ENCODE results near the gene ZNF792. TPM values are rescaled to one million over a fixed set of nuclear protein-coding genes. Genes with fewer than 3 reads are reported as not detected.
"Not testable (repeated sequence)": the region's sequence is repeated elsewhere in the genome, so short reads cannot be mapped to it uniquely, and the experiment has no call there.

Gene ZNF792
- total and polyA plus RNA-seq, 2 donors (not counting 1 experiment from before 2014, with no cell fraction given): 3.8 to 11.2 TPM

DNA sequence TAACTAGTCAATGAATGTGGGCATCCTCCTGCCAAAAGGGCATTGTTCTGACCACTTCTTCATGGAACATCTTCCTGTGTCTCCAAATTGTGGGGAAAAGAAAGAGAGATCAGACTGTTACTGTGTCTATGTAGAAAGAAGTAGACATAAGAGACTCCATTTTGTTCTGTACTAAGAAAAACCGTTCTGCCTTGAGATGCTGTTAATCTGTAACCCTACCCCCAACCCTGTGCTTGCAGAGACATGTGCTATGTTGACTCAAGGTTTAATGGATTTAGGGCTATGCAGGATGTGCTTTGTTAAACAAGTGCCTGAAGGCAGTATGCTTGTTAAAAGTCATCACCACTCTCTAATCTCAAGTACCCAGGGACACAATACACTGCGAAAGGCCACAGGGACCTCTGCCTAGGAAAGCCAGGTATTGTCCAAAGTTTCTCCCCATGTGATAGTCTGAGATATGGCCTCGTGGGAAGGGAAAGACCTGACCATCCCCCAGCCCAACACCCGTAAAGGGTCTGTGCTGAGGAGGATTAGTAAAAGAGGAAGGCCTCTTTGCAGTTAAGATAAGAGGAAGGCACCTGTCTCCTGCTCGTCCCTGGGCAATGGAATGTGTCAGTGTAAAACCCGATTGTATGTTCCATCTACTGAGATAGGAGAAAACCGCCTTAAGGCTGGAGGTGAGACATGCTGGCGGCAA is 43.8 kb downstream of the ZNF792 start:
- CTCF ChIA-PET; H3K79me2 ChIP-seq (ENCODE audit: control insufficient read depth, insufficient read depth, low read length); H3K36me3 ChIP-seq (replicated peaks in 1 of 2; ENCODE audit: control extremely low read depth in 1 of 2, control insufficient read depth in 1 of 2, extremely low read depth in 1 of 2, insufficient read depth in 2 of 2, low read length in 1 of 2); H3K27ac Mint-ChIP-seq; DNase-seq; H3K4me1 ChIP-seq (ENCODE audit: control insufficient read depth in 2 of 2, insufficient read depth in 2 of 2, low read length in 2 of 2); intact Hi-C loops (cut with micrococcal nuclease); H3K27me3 ChIP-seq (replicated peaks in 1 of 4; ENCODE audit: control extremely low read depth in 1 of 4, control insufficient read depth in 3 of 4, insufficient read depth in 4 of 4, low read length in 3 of 4); H3K4me3 Mint-ChIP-seq; H3K4me3 ChIP-seq (ENCODE audit: control extremely low read depth in 1 of 5, extremely low read depth in 1 of 5, insufficient read depth in 1 of 5, low read depth in 2 of 5, low read length in 4 of 5); H3K9me3 Mint-ChIP-seq (ENCODE audit: insufficient read depth); H3K27me3 Mint-ChIP-seq; H3K9ac ChIP-seq (ENCODE audit: low read length); H3K4me2 ChIP-seq (replicated peaks; ENCODE audit: low read depth, low read length, poor library complexity, severe bottlenecking); POLR2A ChIA-PET; ATAC-seq (ENCODE audit: low read depth); H3K4me1 Mint-ChIP-seq; H2AFZ ChIP-seq (ENCODE audit: insufficient read depth, low read depth, low read length, poor library complexity, severe bottlenecking); H3K27ac ChIP-seq (ENCODE audit: low read length in 2 of 2); H4K20me1 ChIP-seq (ENCODE audit: control insufficient read depth, insufficient read depth, low read length, poor library complexity, severe bottlenecking): not testable (repeated sequence)
- 100% methylated on average over 1 of the region's 8 CpGs for WGBS (ENCODE audit: insufficient coverage)
- H3K9me3 ChIP-seq (ENCODE audit: control extremely low read depth in 1 of 3, control insufficient read depth in 2 of 3, insufficient read depth in 1 of 3, low read length in 2 of 3): peaks cover 0 to 17% (median 11%) of the 10 kb centered on the region in 3 donors

DNA sequence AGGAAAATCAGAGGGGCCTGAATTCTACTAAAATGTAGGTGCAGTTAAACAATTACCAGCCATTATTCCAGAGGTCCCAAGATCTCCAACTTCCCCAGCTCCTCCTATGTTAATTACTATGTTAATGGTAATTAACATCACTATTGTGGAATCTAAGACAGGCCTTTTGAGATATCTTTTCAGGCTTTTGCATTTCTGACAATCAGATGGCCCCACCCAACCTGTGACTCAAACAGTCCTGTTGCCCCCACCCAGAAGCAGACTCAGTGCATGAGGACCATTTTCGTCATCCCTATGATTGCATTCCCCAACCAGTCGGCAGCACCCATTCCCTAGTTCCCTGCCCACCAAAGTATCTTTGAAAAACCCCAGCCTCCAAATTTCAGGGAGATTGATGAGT is 45.8 kb downstream of the ZNF792 start:
- H3K36me3 ChIP-seq (replicated peaks in 1 of 2; ENCODE audit: control extremely low read depth in 1 of 2, control insufficient read depth in 1 of 2, extremely low read depth in 1 of 2, insufficient read depth in 2 of 2, low read length in 1 of 2): no peaks in the 10 kb centered on the region
- no peaks in the 10 kb centered on the region for H3K79me2 ChIP-seq (ENCODE audit: control insufficient read depth, insufficient read depth, low read length)
- CTCF ChIA-PET: no interaction called here
- H3K4me3 Mint-ChIP-seq: no peak overlapping the region
- H3K9me3 ChIP-seq (ENCODE audit: control extremely low read depth in 1 of 3, control insufficient read depth in 2 of 3, insufficient read depth in 1 of 3, low read length in 2 of 3): peaks cover 0 to 17% (median 11%) of the 10 kb centered on the region in 3 donors
- POLR2A ChIA-PET: no interaction called here
- TF ChIP-seq, protein P1, sequence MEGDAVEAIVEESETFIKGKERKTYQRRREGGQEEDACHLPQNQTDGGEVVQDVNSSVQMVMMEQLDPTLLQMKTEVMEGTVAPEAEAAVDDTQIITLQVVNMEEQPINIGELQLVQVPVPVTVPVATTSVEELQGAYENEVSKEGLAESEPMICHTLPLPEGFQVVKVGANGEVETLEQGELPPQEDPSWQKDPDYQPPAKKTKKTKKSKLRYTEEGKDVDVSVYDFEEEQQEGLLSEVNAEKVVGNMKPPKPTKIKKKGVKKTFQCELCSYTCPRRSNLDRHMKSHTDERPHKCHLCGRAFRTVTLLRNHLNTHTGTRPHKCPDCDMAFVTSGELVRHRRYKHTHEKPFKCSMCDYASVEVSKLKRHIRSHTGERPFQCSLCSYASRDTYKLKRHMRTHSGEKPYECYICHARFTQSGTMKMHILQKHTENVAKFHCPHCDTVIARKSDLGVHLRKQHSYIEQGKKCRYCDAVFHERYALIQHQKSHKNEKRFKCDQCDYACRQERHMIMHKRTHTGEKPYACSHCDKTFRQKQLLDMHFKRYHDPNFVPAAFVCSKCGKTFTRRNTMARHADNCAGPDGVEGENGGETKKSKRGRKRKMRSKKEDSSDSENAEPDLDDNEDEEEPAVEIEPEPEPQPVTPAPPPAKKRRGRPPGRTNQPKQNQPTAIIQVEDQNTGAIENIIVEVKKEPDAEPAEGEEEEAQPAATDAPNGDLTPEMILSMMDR (IDR thresholded peaks at IDR 0.05): no peak
- no peak for TF ChIP-seq EZH2 (IDR thresholded peaks at IDR 0.05; ENCODE audit: borderline replicate concordance, insufficient read depth, low read depth, low read length, poor library complexity, severe bottlenecking)
- H2AFZ ChIP-seq (ENCODE audit: insufficient read depth, low read depth, low read length, poor library complexity, severe bottlenecking): no peak overlapping the region
- H3K4me1 Mint-ChIP-seq: no peaks in the 10 kb centered on the region
- intact Hi-C loops (cut with micrococcal nuclease): no loop called here
- H3K27ac Mint-ChIP-seq: no peak overlapping the region
- WGBS (ENCODE audit: insufficient coverage): no CpG with 5 or more reads among the region's 2 CpGs
- no peak overlapping the region for H3K4me3 ChIP-seq (ENCODE audit: control extremely low read depth in 1 of 5, extremely low read depth in 1 of 5, insufficient read depth in 1 of 5, low read depth in 2 of 5, low read length in 4 of 5)
- no peaks in the 10 kb centered on the region for H4K20me1 ChIP-seq (ENCODE audit: control insufficient read depth, insufficient read depth, low read length, poor library complexity, severe bottlenecking)
- no peaks in the 10 kb centered on the region for H3K4me1 ChIP-seq (ENCODE audit: control insufficient read depth in 2 of 2, insufficient read depth in 2 of 2, low read length in 2 of 2)
- H3K27ac ChIP-seq (ENCODE audit: low read length in 2 of 2): no peak overlapping the region
- no peak overlapping the region for H3K4me2 ChIP-seq (replicated peaks; ENCODE audit: low read depth, low read length, poor library complexity, severe bottlenecking)
- H3K9me3 Mint-ChIP-seq (ENCODE audit: insufficient read depth): no peaks in the 10 kb centered on the region
- ATAC-seq (ENCODE audit: low read depth) (no peak), DNase-seq (no peak)
- H3K27me3 ChIP-seq (replicated peaks in 1 of 4; ENCODE audit: control extremely low read depth in 1 of 4, control insufficient read depth in 3 of 4, insufficient read depth in 4 of 4, low read length in 3 of 4): peaks cover 0 to 6% (median 0%) of the 10 kb centered on the region in 4 experiments
- H3K27me3 Mint-ChIP-seq: peaks cover 2% of the 10 kb centered on the region
- no peak overlapping the region for H3K9ac ChIP-seq (ENCODE audit: low read length)

DNA sequence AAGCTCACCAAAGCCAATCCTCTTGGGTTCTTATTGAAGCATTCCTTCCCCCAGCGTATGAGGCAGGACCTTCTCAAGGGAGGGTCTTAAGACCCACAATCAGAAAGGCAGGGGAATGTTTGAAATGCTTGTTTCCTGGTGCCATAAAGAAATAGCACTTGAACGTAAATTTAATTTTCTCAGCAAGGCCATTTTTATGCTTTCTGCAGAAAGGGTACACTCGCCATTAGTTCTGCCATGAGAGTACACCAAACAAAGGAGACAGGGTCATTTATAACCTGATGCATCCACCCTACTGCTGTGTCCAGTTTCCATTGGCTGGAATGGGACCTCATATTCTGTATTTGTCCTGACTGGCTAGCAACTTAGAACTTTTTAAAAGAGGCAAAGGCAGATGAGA is 46.9 kb downstream of the ZNF792 start:
- intact Hi-C loops (cut with micrococcal nuclease); H3K27ac ChIP-seq (ENCODE audit: low read length in 2 of 2); H3K27me3 ChIP-seq (replicated peaks in 1 of 4; ENCODE audit: control extremely low read depth in 1 of 4, control insufficient read depth in 3 of 4, insufficient read depth in 4 of 4, low read length in 3 of 4); H3K36me3 ChIP-seq (replicated peaks in 1 of 2; ENCODE audit: control extremely low read depth in 1 of 2, control insufficient read depth in 1 of 2, extremely low read depth in 1 of 2, insufficient read depth in 2 of 2, low read length in 1 of 2); H3K27me3 Mint-ChIP-seq; CTCF ChIA-PET; H3K4me3 Mint-ChIP-seq; DNase-seq; H3K79me2 ChIP-seq (ENCODE audit: control insufficient read depth, insufficient read depth, low read length); H3K9ac ChIP-seq (ENCODE audit: low read length); H3K9me3 Mint-ChIP-seq (ENCODE audit: insufficient read depth); H4K20me1 ChIP-seq (ENCODE audit: control insufficient read depth, insufficient read depth, low read length, poor library complexity, severe bottlenecking); H3K4me1 Mint-ChIP-seq; H3K4me1 ChIP-seq (ENCODE audit: control insufficient read depth in 2 of 2, insufficient read depth in 2 of 2, low read length in 2 of 2); H3K4me3 ChIP-seq (ENCODE audit: control extremely low read depth in 1 of 5, extremely low read depth in 1 of 5, insufficient read depth in 1 of 5, low read depth in 2 of 5, low read length in 4 of 5); POLR2A ChIA-PET; H3K27ac Mint-ChIP-seq; H2AFZ ChIP-seq (ENCODE audit: insufficient read depth, low read depth, low read length, poor library complexity, severe bottlenecking); ATAC-seq (ENCODE audit: low read depth); H3K4me2 ChIP-seq (replicated peaks; ENCODE audit: low read depth, low read length, poor library complexity, severe bottlenecking): not testable (repeated sequence)
- H3K9me3 ChIP-seq (ENCODE audit: control extremely low read depth in 1 of 3, control insufficient read depth in 2 of 3, insufficient read depth in 1 of 3, low read length in 2 of 3): peaks cover 0 to 17% (median 11%) of the 10 kb centered on the region in 3 donors
- WGBS (ENCODE audit: insufficient coverage): 92% methylated on average over 2 of the region's 3 CpGs

Data from B cell (primary cell).